Loucy (cell line): ENCODE measurements around the gene INSYN1.

Experiments used
- H2AFZ ChIP-seq: fragments of 200-600 bp; sonication (generic); 2 replicates; pipeline ENCODE4 v1.6.0; 2016; ENCODE audit warnings: antibody characterized with exemption, mild to moderate bottlenecking, low read length, moderate library complexity
- H3F3A ChIP-seq: fragments of 200-600 bp; 2 replicates; pipeline ENCODE4 v1.6.0; 2016; ENCODE audit warnings: antibody characterized with exemption, low read depth, mild to moderate bottlenecking
- H3K27me3 ChIP-seq: fragments of 200-600 bp; sonication (generic); 2 replicates; pipeline ENCODE4 v1.6.1; 2014; ENCODE audit warnings: low read length, mild to moderate bottlenecking; ENCODE audit not compliant: insufficient read depth, poor library complexity, severe bottlenecking
- H3K36me3 ChIP-seq: fragments of 200-600 bp; sonication (generic); 2 replicates; pipeline ENCODE4 v1.6.1; 2016; ENCODE audit warnings: low read length; ENCODE audit not compliant: insufficient read depth
- H3K4me1 ChIP-seq: fragments of 200-600 bp; sonication (generic); 2 replicates; pipeline ENCODE4 v1.5.1; 2014; ENCODE audit warnings: low read length, mild to moderate bottlenecking; ENCODE audit not compliant: insufficient read depth, poor library complexity, severe bottlenecking
- H3K4me2 ChIP-seq: fragments of 200-600 bp; sonication (generic); 2 replicates; pipeline ENCODE4 v1.6.0; 2014; ENCODE audit warnings: antibody characterized with exemption, low read length, low read depth, mild to moderate bottlenecking; ENCODE audit not compliant: poor library complexity, severe bottlenecking
- H3K4me3 ChIP-seq: fragments of 200-600 bp; sonication (generic); 2 replicates; pipeline ENCODE4 v1.5.1; 2014; ENCODE audit warnings: low read length, mild to moderate bottlenecking, mixed read lengths; ENCODE audit not compliant: poor library complexity, severe bottlenecking
- H3K79me2 ChIP-seq: fragments of 200-600 bp; sonication (generic); 2 replicates; pipeline ENCODE4 v1.6.1; 2014; ENCODE audit warnings: low read length; ENCODE audit not compliant: insufficient read depth
- H3K9ac ChIP-seq: fragments of 200-600 bp; sonication (generic); 2 replicates; pipeline ENCODE4 v1.6.0; 2014; ENCODE audit warnings: mild to moderate bottlenecking, low read depth, low read length, moderate library complexity; ENCODE audit not compliant: poor library complexity, severe bottlenecking
- H3K9me2 ChIP-seq: fragments of 200-600 bp; sonication (generic); replicated peaks from 2 replicates; pipeline ENCODE4 v1.6.1; 2016; ENCODE audit warnings: low read depth, low read length, mixed read lengths
- H3K9me3 ChIP-seq: fragments of 200-600 bp; sonication (generic); 2 replicates; pipeline ENCODE4 v1.6.1; 2014; ENCODE audit warnings: mild to moderate bottlenecking, antibody characterized with exemption, low read length, low read depth; ENCODE audit not compliant: insufficient read depth
- H4K20me1 ChIP-seq: fragments of 200-600 bp; sonication (generic); 2 replicates; pipeline ENCODE4 v1.6.0; 2014; ENCODE audit warnings: antibody characterized with exemption, low read length, mild to moderate bottlenecking; ENCODE audit not compliant: insufficient read depth, poor library complexity, severe bottlenecking
- CTCF ChIP-seq: fragments of 200-600 bp; sonication (generic); conservative IDR thresholded peaks from 2 replicates; pipeline ENCODE4 v1.5.1; 2014; ENCODE audit warnings: mild to moderate bottlenecking, antibody characterized with exemption, low read length
- EZH2phosphoT487 ChIP-seq: fragments of 200-600 bp; IDR thresholded peaks from 2 replicates; pipeline ENCODE4 v1.6.1; 2018; ENCODE audit warnings: antibody characterized with exemption, mild to moderate bottlenecking, moderate library complexity, borderline replicate concordance

Gene INSYN1

GRCh38 chr15:73745073-73745472 is 8.1 kb downstream of the INSYN1 start:
- no peak overlapping the region for H2AFZ ChIP-seq
- H3K9ac ChIP-seq: no peak overlapping the region
- H3K27me3 ChIP-seq: no peaks in the 10 kb centered on the region
- no peaks in the 10 kb centered on the region for H3K79me2 ChIP-seq
- H3K4me3 ChIP-seq: no peak overlapping the region
- no peak for TF ChIP-seq CTCF
- TF ChIP-seq EZH2phosphoT487: no peak
- no peaks in the 10 kb centered on the region for H3K4me1 ChIP-seq
- H4K20me1 ChIP-seq: no peaks in the 10 kb centered on the region
- no peaks in the 10 kb centered on the region for H3K36me3 ChIP-seq
- no peaks in the 10 kb centered on the region for H3K9me2 ChIP-seq
- H3F3A ChIP-seq: no peaks in the 10 kb centered on the region
- no peak overlapping the region for H3K4me2 ChIP-seq
- H3K9me3 ChIP-seq: no peaks in the 10 kb centered on the region

GRCh38 chr15:73744293-73744692 is 8.9 kb downstream of the INSYN1 start:
- no peaks in the 10 kb centered on the region for H3K36me3 ChIP-seq
- H2AFZ ChIP-seq: no peak overlapping the region
- no peak for TF ChIP-seq EZH2phosphoT487
- no peak for TF ChIP-seq CTCF
- H3K9me2 ChIP-seq: no peaks in the 10 kb centered on the region
- H3K27me3 ChIP-seq: no peaks in the 10 kb centered on the region
- H4K20me1 ChIP-seq: no peaks in the 10 kb centered on the region
- H3K4me1 ChIP-seq: no peaks in the 10 kb centered on the region
- H3K4me2 ChIP-seq: no peak overlapping the region
- no peaks in the 10 kb centered on the region for H3K9me3 ChIP-seq
- H3K79me2 ChIP-seq: no peaks in the 10 kb centered on the region
- H3K9ac ChIP-seq: no peak overlapping the region
- no peaks in the 10 kb centered on the region for H3F3A ChIP-seq
- H3K4me3 ChIP-seq: no peak overlapping the region

- Histone ChIP-seq H4K20me1 (no peaks in the 10 kb centered on the region), H3K79me2 (no peaks in the 10 kb centered on the region), H3K4me1 (no peaks in the 10 kb centered on the region), H3K9ac (no peak overlapping the region), H3K27me3 (no peaks in the 10 kb centered on the region), H3F3A (no peaks in the 10 kb centered on the region), H3K4me2 (no peak overlapping the region), H3K9me2 (no peaks in the 10 kb centered on the region), H3K4me3 (no peak overlapping the region), H3K36me3 (no peaks in the 10 kb centered on the region), H2AFZ (no peak overlapping the region), H3K9me3 (no peaks in the 10 kb centered on the region)
- TF ChIP-seq CTCF: no peak
- TF ChIP-seq EZH2phosphoT487: no peak
These were observed 11.8 kb downstream of the INSYN1 start for GRCh38 chr15:73741321-73741836.
